GM21367 (cell line): ENCODE data around the gene ABCC4.
A peak's percentile ranks its signal among the peaks of the same experiment; 100 is the strongest.
"Not testable (repeated sequence)": the region's sequence is repeated elsewhere in the genome, so short reads cannot be mapped to it uniquely, and the experiment has no call there.

Experiments
- ATAC-seq: cut with Tn5 transposase; IDR thresholded peaks from one replicate; pipeline ENCODE4 v1.9.1; 2021; ENCODE audit not compliant: unreplicated experiment

Gene ABCC4

DNA sequence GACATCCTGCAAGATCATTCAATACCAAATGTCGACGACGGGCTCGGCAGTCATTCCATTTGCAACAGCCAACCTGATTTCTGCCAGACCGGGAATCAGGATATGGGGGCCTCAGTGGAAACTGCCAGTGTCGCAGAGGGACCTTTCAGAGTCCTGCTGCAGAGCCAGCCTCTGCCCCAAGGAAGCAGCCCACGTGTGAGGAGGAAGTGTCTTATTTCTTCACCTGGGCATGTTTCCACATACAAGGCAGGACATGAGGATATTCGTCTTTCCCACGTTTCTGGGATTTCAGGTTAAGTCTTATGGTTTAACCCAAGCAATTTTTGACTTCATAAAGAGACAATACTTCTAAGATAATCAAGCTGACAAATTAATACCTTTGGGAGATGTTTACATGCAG is 69.9 kb downstream of the ABCC4 start:
- no peak for ATAC-seq

DNA sequence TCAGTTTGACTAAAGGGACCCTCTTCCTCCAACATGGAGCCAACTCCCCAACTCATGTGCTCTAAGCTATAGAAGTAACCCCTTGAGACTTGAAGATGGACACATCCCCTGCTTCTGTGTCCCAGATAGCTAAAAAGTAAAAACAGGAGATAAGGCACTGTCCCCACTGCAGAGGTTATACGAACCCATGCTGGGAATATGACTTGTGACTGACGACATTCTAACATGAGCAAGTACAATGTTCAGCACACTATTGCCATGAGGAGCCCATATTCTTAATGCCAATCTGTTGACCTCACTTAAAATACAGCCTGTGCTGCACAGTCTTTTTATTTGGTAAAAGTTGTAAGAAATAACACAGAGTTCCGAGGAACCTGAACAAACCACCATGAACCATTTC is 71.4 kb downstream of the ABCC4 start:
- ATAC-seq = no peak

DNA sequence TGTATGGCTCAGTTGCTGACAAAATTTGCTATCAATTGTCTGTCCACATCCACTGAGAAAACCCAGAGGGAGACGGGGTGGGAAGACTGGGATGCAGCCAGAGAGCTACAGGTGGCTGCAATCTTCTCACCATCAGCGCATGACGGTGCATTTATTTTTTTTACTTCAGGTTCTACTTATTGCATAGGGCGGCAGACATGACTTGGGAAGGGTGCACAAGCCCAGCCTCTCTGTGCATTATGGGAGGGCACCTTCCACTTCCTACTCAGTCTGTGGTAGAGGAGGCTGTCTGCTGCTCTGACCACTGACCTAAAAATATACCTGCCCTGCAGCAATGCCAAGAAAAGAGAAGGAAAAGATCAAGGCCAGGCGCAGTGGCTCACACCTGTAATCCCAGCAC is 73.1 kb downstream of the ABCC4 start:
- ATAC-seq = no peak

DNA sequence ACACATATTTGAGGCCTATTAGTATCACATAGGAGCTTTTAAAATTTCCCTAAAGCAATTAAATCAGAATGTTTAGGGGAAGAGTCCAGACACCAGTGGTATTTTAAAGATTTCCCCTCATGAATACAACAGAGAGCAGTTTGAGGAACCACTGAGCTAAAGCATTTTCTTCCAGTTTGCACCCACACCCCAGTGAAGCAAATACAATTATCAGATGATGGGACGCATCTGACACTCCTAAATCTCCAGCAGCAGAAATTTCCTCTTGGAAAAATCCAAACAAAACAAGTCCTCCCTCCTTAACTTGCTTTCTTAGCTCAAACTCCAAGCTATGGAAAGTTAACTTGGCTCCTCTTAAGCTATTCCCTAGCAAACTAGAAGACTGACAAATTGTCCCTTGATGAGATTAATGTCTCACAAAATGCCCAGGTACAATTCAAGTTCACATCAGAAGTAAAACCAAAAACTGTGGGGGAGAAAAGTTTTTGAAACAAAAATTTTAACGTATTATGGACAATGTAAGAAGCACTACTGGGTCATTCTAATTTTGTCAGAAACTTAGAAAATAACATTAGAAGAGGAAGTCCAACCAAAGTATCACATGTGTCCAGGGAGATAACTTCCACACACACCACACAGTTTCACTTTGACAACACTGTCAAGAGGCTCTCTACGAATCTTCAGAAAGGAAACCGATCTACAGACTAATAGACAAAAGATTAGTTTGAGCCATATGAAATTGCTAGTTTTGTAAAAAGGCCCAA is 74.1 kb downstream of the ABCC4 start:
- peak; percentile 80 for ATAC-seq

DNA sequence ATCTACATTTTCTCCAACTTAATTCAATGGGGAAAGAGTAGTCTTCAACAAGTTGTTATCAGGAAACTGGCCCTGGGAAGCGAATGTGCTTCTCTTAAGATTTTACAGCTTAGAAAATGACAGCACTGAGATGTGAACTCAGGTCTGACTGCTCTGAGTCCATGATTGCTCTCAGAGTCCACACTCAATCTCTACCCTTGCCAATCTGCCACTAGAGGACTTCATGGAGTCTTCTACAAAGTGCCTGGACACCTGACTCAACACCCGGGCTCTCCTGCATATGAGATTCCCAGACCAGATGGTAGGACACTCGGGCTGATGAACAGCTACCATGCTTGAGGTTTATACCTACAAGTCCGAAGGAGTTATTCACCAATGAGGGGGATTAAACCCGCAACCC is 74.8 kb downstream of the ABCC4 start:
- ATAC-seq = peak; percentile 17

DNA sequence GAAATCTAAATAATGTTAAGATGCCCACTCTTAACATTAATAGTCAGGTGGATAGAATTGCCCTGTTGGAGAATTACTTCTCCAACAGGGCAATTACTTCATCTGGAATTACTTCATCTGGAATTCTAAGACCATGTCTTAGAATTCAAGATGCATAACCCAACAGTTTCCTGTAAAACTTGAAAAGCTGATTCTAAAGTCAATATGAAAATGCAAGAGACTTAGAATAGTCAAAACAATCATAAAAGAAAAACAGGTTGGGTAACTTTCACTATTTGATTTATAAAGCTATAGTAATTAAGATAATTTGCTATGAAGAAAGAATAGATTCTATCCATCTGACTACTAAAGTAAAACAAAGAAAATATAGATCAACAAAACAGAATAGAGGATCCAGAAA is 75.2 kb downstream of the ABCC4 start:
- ATAC-seq = no peak

DNA sequence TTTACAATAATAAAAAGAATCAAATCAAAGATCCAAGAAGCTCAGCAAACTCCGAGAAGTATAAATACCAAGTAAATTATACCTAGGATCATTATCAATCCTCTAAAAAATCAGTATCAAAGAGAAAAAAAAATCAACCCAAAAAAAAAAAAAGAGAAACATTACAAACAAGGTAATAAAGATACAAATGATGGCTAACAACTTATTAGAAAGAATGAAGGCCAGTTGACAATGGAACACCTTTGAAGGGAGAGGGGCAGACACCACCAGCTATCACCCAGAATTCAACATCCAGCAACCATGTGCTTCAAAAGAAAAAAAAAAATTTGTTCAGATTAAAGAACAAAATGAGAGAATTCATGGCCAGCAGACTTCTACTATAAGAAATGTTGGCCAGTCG is 77.2 kb downstream of the ABCC4 start:
- ATAC-seq = no peak

DNA sequence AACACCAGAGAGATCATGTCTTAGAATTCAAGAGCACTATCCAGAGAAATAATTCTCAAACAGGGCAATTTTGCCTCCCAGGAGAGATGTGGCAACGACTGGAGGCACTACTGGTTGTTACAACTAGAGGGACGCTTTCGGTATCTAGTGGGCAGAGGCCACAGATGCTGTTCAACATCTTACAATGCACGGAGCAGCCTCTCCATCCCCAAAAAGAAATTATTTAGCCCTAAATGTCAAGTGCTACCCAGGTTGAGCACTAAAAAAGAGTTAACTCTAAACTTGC is 78.6 kb downstream of the ABCC4 start:
- peak; percentile 34 for ATAC-seq

DNA sequence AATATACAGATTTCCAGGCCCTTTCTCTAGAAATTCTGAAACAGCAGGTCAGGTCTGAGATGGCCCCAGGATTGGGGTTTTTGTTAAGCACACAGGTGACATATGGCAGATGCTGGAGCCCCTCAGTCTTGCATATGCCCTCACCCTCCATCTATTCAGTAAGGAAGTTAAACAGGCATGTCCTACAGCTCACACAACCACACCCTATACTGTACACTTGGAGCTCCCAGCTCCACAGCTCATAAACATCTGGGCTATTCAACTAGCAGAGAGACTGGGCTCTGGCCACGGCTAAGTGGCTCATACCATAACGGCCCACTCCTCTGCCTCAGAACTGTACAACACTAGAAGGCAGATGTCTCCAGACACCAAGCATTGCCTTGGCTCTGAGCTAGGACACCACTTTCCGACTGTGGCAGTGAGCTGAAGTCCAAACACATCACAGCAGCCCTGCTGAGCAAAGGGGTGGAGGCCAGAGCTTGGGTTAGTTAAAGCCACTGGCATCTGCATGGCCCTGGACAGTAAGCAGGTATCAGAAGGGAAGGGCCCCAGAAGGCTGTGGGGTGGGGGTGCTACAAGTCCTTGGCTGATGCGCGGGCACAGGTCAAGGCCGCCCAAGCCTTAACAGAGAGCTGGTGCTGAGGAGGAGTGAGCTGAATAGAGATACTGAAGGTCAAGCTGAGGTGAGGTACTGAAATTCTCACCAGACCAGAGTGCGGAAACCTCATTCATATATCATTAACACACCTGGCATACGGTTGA is 79.1 kb downstream of the ABCC4 start:
- peak; percentile 10 for ATAC-seq

DNA sequence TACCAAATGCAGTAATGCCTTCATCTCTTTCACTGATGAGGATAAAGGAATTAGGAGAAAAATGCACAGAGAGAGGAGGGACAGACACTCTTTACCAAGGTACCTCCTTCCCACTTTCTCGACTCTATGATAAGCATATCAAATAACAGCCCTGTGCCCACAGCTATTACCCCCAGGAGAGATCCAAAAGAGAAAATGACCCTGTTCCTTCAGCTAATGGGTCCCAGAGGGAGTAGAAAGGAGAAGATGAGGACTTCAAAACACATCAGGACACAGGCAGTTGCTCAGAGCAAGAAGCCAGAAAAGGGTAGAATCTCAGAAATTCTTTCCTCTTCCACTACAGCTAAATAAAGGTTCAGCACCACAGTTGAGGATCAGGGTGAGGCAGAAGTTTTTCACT is 80.6 kb downstream of the ABCC4 start:
- ATAC-seq = no peak

DNA sequence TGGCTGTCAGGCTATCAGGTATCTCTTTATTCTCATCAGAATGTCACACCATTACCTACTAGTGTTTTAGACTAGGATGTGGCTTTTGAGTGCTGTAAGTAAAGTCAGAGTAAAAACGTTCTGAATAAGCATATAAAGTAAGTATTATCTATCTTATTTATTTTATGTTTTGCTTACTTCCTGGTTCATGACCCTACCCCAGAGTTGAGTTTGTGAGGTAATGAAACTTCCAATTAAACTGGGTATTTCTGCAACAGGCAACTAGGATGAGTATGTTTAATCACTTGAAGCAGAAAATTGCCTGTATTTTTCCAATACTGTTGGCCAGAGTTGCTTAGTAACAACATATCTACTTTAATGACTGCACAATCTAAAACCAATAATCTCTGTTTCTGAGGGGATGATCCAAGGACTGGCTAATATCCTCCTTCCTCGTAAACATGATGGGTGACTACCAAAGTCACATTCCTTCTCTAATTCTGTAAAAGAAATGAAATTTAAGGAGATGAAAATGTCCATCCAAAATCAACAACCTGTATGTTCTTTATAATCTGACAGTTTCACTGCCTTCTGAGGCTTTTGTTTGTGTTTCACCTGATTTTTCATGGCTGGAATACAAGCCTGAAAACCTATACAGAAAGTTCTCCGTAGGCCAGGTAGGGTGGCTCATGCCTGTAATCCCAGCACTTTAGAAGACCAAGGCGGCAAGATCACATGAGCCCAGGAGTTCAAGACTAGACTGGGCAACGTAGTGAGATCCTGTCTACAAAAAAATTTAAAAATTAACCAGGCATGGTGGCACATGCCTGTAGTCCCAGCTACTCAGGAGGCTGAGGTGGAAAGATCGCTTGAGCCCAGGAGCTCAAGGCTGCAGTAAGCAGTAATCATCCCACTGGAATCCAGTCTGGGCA is 83.1 kb downstream of the ABCC4 start:
- ATAC-seq = no peak

DNA sequence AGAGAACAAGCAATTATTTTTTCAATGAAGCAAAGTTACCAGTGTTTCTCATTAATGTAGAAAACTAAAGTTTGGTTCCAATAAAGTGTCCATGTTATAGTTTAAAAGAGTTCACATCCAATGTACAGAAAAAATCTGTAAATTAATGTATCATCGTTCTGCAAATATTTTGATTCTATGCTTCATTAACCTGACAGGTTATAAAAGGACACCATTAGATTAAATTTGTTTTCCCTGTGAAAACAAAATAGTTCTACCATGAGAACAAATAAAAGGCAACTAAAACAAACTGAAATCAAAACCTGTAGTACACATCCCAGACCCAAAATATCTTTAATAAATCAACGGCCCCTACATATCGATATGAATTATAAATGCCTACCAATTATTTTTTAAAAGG is 85.1 kb downstream of the ABCC4 start:
- ATAC-seq = no peak

DNA sequence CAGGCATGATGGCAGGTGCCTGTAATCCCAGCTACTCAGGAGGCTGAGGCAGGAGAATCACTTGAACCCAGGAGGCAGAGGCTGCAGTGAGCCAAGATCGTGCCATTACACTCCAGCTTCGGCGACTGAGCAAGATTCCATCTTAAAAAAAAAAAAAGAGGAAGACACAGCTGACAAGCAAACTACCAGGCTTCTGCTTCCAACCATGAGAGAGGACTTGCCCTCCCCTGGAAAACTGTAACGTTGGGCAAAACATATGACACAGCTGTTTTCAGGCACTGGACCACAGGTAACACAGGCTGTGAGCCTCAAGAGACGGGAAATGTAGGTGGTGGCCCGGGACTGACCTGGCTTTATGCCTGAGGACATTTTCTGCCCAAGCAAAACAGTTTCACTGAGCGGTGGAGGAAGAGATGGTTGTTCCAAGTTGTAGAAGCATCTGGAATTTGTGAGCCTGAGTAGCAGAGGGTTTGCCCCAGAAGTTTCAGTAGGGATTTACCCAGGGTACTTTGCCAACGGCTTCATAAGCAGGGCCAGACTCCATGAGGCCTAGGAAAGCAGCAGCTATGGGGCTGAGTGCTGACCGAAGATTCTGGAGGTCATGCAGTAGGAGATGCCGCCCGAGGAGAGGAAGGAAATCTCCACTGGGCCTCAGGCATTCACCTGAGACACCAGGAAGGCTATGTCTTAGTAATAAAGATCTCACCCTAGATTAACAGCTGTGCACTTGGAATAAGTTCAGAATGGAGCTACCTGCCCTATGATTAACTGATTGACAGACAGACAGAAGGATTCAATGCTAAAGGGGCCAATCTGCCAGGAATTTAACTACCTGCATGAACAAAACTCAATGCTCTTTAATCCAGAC is 88.0 kb downstream of the ABCC4 start:
- ATAC-seq = no peak

DNA sequence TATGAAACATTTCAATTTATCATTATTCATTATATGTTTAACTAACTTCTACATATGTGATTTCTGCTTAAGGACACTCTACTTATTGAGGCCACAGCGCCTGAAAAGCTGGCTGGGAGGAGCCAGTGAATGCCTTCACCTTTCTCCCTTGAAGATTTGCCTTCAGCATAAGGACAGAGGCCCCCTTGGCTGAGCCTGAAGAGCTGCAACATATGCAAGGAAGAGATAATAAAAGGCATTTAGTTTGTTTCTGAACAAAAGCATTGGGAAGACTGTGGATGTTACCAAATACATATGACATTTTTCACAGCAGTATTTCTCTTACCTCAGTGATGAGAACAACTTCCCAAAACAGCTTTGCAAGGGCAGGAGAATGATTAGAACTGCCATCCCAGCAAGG is 92.1 kb downstream of the ABCC4 start:
- no peak for ATAC-seq

DNA sequence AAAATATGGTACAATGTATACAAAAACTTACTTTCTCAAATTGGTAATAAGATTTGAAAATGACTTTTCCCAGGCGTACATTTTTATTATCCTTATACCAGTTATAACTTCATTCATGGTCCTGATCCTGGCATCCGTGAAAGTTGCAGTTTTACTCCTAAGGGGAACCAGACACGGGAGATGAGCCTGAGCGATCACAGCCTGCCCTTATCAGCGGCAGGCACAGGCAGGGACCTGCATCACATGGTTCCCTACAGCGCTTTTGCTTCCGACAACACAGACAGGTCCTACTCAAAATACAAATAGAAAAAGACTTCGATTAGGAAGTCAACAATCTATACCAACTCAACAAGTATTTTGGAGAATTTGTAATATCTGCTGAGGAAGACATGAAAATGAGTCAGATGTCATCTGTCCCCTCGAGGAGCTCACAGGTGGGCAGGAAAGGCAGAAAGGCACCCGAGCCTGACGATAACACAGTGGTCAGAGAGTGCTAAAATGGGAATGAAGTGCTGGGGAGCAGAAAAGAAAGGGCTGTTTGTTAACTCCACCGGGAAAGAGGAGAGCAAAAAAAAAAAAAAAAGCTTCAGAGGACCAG is 93.4 kb downstream of the ABCC4 start:
- peak; percentile 92 for ATAC-seq

DNA sequence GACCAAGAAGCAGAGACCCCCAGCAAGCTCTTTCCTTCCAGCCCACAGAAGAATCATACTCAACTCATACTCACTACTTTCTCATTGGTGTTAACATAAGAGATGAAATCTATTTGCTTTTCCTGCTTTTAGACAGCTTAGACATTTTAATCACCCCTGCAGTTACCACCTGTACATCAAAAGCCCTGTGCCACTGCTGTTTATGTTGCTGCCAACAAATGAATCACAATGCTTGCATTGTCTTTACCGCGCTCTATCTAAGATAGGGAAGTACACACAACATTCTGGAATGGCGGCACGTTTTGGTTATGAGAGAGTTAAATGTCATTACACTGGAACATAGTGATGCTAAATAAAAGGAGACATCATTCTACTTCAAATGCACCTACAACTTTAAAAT is 95.1 kb downstream of the ABCC4 start:
- ATAC-seq = no peak

DNA sequence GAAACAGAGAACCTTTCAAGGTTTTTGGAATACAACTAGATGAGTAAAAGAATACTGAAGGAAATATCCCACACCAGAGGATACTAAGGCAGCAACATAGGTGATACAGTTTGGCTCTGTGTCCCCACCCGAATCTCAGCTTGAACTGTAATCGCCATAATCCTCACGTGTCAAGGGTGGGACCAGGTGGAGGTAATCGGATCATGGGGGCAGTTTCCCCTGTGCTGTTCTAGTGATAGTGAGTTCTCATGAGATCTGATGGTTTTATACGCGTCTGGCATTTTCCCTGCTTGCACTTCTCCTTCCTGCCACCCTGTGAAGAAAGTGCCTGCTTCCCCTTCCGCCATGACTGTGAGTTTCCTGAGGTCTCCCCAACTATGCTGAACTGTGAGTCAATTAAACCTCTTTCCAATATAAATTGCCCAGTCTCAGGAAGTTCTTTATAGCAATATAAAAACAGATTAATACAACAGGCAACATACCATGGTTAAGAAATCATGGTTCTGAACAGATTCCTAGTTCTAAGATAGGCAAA is 97.0 kb downstream of the ABCC4 start:
- ATAC-seq = no peak

DNA sequence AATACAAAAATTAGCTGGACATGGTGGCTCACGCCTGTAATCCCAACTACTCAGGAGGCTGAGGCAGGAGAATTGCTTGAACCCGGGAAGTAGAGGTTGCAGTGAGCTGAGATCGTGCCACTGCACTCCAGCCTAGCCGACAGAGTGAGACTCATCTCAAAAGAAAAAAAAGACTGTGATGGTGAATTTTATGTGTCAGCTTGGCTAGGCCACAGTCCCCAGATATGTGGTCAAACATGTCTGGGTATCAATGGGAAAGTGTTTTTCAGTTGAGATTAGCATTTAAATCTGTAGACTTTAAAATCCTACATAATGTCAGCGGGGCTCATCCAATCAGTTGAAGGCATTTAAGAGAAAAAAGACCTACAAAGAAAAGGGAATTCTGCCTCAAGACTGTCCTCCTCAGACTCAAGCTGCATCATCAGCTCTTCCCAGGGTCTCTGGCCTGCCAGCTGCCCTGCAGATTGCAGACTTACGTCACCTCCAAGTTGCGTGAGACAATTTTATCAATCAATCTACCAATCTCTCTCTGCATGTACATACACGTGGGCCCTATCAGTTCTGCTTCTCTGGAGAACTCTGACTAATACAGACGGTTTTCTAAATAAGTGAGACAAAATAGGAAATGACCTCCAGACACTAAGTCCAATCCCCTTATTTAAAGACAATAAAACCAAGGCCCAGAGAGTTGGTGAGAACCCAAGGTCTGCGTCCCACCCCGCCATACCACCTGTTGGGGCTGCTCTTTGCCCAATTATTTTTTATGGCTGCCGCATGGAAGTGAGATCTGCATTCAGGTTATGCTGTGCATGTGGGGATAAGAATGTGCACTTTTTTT is 99.2 kb downstream of the ABCC4 start:
- ATAC-seq = no peak

DNA sequence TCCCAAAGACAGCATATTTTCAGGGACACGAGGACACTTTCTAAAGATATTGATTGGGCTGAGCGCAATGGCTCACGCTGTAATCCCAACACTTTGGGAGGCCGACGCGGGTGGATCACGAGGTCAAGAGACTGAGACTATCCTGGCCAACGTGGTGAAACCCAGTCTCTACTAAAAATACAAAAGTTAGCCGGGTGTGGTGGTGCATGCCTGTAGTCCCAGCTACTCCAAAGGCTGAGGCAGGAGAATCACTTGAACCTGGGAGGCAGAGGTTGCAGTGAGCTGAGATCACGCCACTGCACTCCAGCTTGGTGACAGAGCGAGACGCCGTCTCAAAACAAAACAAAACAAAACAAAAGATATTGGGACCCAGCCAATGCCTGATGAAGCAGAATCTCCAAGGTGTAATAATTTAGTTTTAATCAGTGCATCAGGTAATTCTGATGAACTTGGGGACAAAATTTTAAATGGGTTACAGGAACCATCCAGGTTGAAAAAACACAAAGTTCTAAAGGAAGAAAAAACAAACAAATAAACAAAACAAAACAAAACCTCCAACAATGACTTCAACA is 100.8 kb downstream of the ABCC4 start:
- not testable (repeated sequence) for ATAC-seq
